ENCODE data around the gene MPP4. TPM values are rescaled to one million over a fixed set of nuclear protein-coding genes. Genes with fewer than 3 reads are reported as not detected.

The MPP4 gene
- total and polyA plus RNA-seq, 2 of the 13 experiments (the other 11 are each of a cell fraction or from before 2014, with no cell fraction given) = not detected

DNA sequence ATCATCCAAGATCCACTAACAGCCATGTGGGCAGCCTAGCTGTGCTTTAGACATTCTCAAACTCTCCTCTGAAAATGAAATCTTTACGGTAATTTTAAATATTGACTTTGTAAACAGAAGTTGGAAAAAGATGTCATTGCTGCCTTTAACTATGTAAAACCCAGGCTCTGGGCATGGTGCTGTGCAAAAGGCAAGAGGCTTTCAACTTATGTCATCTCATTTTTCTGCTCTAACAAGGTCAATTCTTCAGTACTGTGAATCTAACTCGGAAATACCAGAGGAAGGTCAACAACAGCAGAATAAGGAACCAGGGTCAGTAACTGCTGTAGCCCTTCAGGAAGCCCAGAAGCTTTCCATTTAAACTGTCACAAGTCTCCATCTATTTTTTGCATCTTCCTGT is 37.0 kb upstream of the MPP4 start (continued):
- TF ChIP-seq FOXA1 (IDR thresholded peaks at IDR 0.05) = no peak; the same call in 1 of the 2 replicates
- TF ChIP-seq FOXA1 (CRISPR knock-in tag; IDR thresholded peaks at IDR 0.05) = peak; percentile 83
- TF ChIP-seq ZNF761 (CRISPR knock-in tag; conservative IDR thresholded peaks at IDR 0.05) = no peak
- TF ChIP-seq ZNF251 (CRISPR knock-in tag; IDR thresholded peaks at IDR 0.05) = no peak
- no peak for TF ChIP-seq CENPX (CRISPR knock-in tag; IDR thresholded peaks at IDR 0.05)
- TF ChIP-seq FOXM1 (CRISPR knock-in tag; IDR thresholded peaks at IDR 0.05) = no peak
- TF ChIP-seq, protein P1, sequence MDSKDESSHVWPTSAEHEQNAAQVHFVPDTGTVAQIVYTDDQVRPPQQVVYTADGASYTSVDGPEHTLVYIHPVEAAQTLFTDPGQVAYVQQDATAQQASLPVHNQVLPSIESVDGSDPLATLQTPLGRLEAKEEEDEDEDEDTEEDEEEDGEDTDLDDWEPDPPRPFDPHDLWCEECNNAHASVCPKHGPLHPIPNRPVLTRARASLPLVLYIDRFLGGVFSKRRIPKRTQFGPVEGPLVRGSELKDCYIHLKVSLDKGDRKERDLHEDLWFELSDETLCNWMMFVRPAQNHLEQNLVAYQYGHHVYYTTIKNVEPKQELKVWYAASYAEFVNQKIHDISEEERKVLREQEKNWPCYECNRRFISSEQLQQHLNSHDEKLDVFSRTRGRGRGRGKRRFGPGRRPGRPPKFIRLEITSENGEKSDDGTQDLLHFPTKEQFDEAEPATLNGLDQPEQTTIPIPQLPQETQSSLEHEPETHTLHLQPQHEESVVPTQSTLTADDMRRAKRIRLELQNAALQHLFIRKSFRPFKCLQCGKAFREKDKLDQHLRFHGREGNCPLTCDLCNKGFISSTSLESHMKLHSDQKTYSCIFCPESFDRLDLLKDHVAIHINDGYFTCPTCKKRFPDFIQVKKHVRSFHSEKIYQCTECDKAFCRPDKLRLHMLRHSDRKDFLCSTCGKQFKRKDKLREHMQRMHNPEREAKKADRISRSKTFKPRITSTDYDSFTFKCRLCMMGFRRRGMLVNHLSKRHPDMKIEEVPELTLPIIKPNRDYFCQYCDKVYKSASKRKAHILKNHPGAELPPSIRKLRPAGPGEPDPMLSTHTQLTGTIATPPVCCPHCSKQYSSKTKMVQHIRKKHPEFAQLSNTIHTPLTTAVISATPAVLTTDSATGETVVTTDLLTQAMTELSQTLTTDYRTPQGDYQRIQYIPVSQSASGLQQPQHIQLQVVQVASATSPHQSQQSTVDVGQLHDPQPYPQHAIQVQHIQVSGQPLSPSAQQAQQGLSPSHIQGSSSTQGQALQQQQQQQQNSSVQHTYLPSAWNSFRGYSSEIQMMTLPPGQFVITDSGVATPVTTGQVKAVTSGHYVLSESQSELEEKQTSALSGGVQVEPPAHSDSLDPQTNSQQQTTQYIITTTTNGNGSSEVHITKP (CRISPR knock-in tag; IDR thresholded peaks at IDR 0.05; ENCODE audit: low read depth) = no peak
- TF ChIP-seq DNMT1 (CRISPR knock-in tag; IDR thresholded peaks at IDR 0.05) = no peak
- no peak for TF ChIP-seq NR1H2 (CRISPR knock-in tag; IDR thresholded peaks at IDR 0.05; ENCODE audit: borderline replicate concordance, low read depth)
- TF ChIP-seq PTBP1 (IDR thresholded peaks at IDR 0.05; ENCODE audit: low read depth, low read length, poor library complexity, severe bottlenecking) = no peak
- TF ChIP-seq, protein P2, sequence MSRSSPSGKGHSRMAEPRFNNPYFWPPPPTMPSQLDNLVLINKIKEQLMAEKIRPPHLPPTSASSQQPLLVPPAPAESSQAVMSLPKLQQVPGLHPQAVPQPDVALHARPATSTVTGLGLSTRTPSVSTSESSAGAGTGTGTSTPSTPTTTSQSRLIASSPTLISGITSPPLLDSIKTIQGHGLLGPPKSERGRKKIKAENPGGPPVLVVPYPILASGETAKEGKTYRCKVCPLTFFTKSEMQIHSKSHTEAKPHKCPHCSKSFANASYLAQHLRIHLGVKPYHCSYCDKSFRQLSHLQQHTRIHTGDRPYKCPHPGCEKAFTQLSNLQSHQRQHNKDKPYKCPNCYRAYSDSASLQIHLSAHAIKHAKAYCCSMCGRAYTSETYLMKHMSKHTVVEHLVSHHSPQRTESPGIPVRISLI (CRISPR knock-in tag; IDR thresholded peaks at IDR 0.05; ENCODE audit: borderline replicate concordance) = no peak
- TF ChIP-seq RNF2 (conservative IDR thresholded peaks at IDR 0.05; ENCODE audit: low read depth) = no peak
- no peak for TF ChIP-seq TRIM22 (IDR thresholded peaks at IDR 0.05)
- no peak for TF ChIP-seq NFKBIZ (CRISPR knock-in tag; IDR thresholded peaks at IDR 0.05)
- TF ChIP-seq ZNF235 (CRISPR knock-in tag; IDR thresholded peaks at IDR 0.05; ENCODE audit: borderline replicate concordance) = no peak
- TF ChIP-seq ZSCAN5A (CRISPR knock-in tag; IDR thresholded peaks at IDR 0.05; ENCODE audit: borderline replicate concordance) = no peak
- no peak for TF ChIP-seq HMGA1 (CRISPR knock-in tag; conservative IDR thresholded peaks at IDR 0.05)
- no peak for TF ChIP-seq ZNF567 (CRISPR knock-in tag; IDR thresholded peaks at IDR 0.05; ENCODE audit: borderline replicate concordance)
- TF ChIP-seq NONO (IDR thresholded peaks at IDR 0.05) = no peak
- no peak for TF ChIP-seq NONO (CRISPR knock-in tag; conservative IDR thresholded peaks at IDR 0.05)
- TF ChIP-seq AGO1 (IDR thresholded peaks at IDR 0.05; ENCODE audit: low read depth, low read length, poor library complexity, severe bottlenecking) = no peak
- no peak for TF ChIP-seq HIVEP1 (CRISPR knock-in tag; IDR thresholded peaks at IDR 0.05)
- no peak for TF ChIP-seq FOSL1 (CRISPR knock-in tag; IDR thresholded peaks at IDR 0.05; ENCODE audit: borderline replicate concordance)
- no peak for TF ChIP-seq RAD21 (CRISPR knock-in tag; IDR thresholded peaks at IDR 0.05)
- no peak for TF ChIP-seq MTF2 (CRISPR knock-in tag; IDR thresholded peaks at IDR 0.05; ENCODE audit: borderline replicate concordance)
